Right lobe of liver (tissue), 6 donors: Measurements from ENCODE around the gene WDFY4. TPM values are rescaled to one million over a fixed set of nuclear protein-coding genes. Genes with fewer than 3 reads are reported as not detected.

Experiments used
- ATAC-seq, 4 donors: fragments of 200-7000 bp; cut with Tn5 transposase; one replicate each; pipeline ENCODE4 v1.9.1; 2020; ENCODE audit warnings: mild to moderate bottlenecking in 4 of 4, moderate library complexity in 4 of 4
- DNase-seq, 3 donors: peaks; one replicate each; pipeline ENCODE4 v3.0.0-alpha.2; 2020
- H3K27ac ChIP-seq, 3 donors: fragments of 200-600 bp; one replicate each; pipeline ENCODE4 v1.8.0; 2022
- H3K27me3 ChIP-seq, 2 donors: fragments of 200-600 bp; one replicate each; pipeline ENCODE4 v1.8.0; 2022
- H3K36me3 ChIP-seq, 4 donors: fragments of 200-600 bp; sonication (generic) in 1 of 4; one replicate each; pipeline versions ENCODE4 v1.5.1 to v1.8.0; 2017 to 2022; ENCODE audit warnings: control low read depth in 1 of 4
- H3K4me1 ChIP-seq, 4 donors: fragments of 200-600 bp; sonication (generic) in 1 of 4; one replicate each; pipeline versions ENCODE4 v1.5.1 to v1.8.0; 2017 to 2022; ENCODE audit warnings: control low read depth in 1 of 4
- H3K4me3 ChIP-seq, 3 donors: fragments of 200-600 bp; one replicate each; pipeline ENCODE4 v1.8.0; 2022
- H3K9me3 ChIP-seq, 4 donors: fragments of 200-600 bp; sonication (generic) in 1 of 4; one replicate each; pipeline versions ENCODE4 v1.5.1 to v1.8.0; 2017 to 2022; ENCODE audit warnings: control low read depth in 1 of 4
- CTCF ChIP-seq, 4 donors: fragments of 200-600 bp in 3 of 4; fragments of 450-650 bp in 1 of 4; IDR thresholded peaks; one replicate each; pipeline versions ENCODE4 v1.5.1 to v1.8.0; 2016 to 2022; ENCODE audit warnings: antibody characterized with exemption in 4 of 4, mild to moderate bottlenecking in 2 of 4
- POLR2A ChIP-seq: fragments of 450-650 bp; IDR thresholded peaks from one replicate; pipeline ENCODE4 v1.6.1; 2017; ENCODE audit warnings: antibody characterized with exemption, mild to moderate bottlenecking
- WGBS: methylation state at CpG from one replicate; pipeline ENCODE4 v1.1.6; 2018; ENCODE audit warnings: low coverage, low lambda C conversion rate; ENCODE audit not compliant: insufficient coverage; ENCODE audit errors: missing lambda C conversion rate; 5-methylcytosine and 5-hydroxymethylcytosine counted together
- intact Hi-C, 2 donors: fragments of 100-400 bp; cut with DNase I; formaldehyde crosslinking; loops; one replicate each; pipeline versions ENCODE4 v1.11.2 to v1.14.1; 2022
- total RNA-seq, 6 experiments: library from RNA; depleted of rRNA in 2 of 6; stranded (reverse); fragments of >200 nt in 2 of 6; fragmentation: NEBNext Ultra II Directional in 3 of 6; extraction: Animal tissue kit (Norgen Biotek cat#: 25700) in 3 of 6; gene quantifications; one replicate each; pipeline versions ENCODE4 v1.1.0 to v1.2.4, GENCODE V29; 2016 to 2023
- donor health status: DM: no; HTN: yes; CAD: no.
- donor health status: DM: no; HTN: no; CAD: no.
- donor health status: DM: no; HTN: no; CAD: no.
- donor health status: DM: no; HTN: yes; CAD: no.
- donor health status: DM: no; HTN: yes; CAD: no.

WDFY4 gene
- total RNA-seq, 6 experiments from 2014 or later, result 1.4 to 4.1 (median 1.9) TPM

DNA sequence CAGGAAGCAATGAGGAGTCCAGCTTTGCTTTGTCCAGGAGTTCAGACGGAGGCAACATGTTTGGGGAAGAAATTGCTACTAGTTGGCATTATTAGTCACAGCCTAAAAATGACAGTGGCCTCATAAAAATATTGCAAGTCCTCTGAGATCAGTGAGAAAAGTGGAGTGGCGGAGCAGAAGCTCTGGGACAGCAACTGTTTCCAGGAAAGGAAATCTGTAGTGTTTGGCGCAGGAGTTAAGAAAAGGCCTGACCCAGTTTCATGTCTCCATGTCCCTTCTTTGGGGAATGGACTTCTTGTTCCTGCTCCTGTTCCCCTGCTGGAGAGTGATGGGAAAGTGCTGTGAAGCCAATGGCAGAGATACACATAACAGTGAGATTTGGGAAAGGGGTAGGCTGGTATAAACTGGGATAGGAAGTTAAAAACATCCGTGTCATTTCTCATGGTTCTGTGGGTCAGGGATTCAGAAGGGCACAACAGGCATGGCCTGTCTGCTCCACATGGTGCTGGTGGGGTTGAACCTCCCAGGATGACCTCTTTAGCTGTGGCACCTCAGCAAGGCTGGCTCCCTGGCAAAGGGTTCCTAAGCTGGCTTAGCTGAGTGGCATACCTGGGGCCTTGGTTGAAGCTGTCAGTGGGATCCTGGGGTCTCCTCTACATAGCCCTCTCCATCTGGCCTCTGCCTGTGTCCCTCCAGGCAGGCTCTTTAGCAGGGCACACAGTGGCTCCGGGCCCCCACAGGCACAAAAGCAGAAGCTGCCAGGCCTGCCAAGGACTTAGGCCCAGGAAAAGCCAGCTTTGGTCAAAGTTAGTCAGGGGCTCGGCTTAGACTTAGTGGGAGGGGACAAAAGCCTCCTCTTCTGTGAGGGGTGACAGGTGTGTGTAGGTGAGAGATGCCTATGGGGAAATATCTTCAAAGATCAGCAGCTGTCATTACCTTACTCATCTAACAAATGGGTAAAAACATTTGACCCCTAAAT lies 77.7 kb downstream of the WDFY4 start:
- no peaks in the 10 kb centered on the region for H3K36me3 ChIP-seq
- H3K4me1 ChIP-seq, result no peaks in the 10 kb centered on the region
- TF ChIP-seq CTCF (IDR thresholded peaks at IDR 0.05), result no peak
- no peak for DNase-seq
- intact Hi-C loops, result no loop called here
- no peak overlapping the region for H3K4me3 ChIP-seq
- no peak overlapping the region for H3K27ac ChIP-seq
- no peak for ATAC-seq
- no peaks in the 10 kb centered on the region for H3K27me3 ChIP-seq
- 69% methylated on average over 4 of the region's 6 CpGs for WGBS
- no peaks in the 10 kb centered on the region for H3K9me3 ChIP-seq

DNA sequence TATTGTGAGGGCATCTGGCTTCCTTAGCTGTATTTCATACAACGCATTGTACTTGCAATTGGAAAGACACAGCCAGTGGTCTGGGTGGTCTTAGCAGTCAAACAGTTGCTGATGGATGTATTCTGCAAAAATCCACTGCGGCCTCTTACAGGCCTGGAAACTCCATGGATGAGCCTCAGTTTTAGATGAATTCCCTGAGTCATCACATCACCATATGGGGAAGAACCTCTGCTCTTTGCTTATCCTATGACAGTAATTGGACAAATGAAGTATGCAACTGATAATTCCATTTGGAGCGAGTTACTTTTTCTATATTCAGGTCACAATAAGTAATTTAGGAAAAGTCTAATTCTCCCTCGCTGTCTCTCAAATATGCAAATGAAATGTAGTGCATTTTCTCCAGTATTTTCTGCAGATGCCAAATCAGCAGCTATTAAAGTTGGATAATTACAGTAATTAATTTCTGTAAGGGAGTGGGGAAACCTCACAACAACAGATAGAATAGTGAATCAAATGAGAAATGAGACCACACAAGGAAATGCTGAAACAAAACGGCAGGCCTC lies 78.8 kb downstream of the WDFY4 start:
- Histone ChIP-seq H3K36me3 (no peaks in the 10 kb centered on the region), H3K4me3 (no peak overlapping the region), H3K27me3 (no peaks in the 10 kb centered on the region), H3K4me1 (no peaks in the 10 kb centered on the region), H3K27ac (no peak overlapping the region), H3K9me3 (no peaks in the 10 kb centered on the region)
- ATAC-seq (no peak), DNase-seq (no peak)
- intact Hi-C loops, result no loop called here
- WGBS, result 74% methylated on average over 5 of the region's 5 CpGs
- no peak for TF ChIP-seq CTCF (IDR thresholded peaks at IDR 0.05)
- TF ChIP-seq POLR2A, result no peak

DNA sequence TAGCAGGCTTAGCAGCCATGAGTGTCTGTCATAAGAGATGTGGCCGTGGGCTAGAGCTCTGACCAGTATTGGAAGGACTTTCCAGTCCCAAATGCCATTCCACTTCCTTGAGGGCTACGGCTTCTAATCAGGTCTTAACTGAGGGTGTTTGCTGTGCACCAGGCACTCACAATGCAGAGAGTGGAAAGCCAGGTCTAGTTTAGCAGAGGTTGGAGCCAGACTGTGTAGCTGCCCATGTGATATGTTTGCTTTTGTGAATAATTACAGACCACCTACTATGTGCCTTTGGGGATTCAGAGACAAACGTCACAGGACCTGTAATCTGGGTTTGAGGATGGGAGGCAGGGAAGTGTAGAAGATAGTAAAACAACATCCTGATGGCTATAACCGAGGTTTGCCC lies 79.8 kb downstream of the WDFY4 start:
- no peak for TF ChIP-seq CTCF (IDR thresholded peaks at IDR 0.05)
- no peak for TF ChIP-seq POLR2A
- H3K27me3 ChIP-seq, result no peaks in the 10 kb centered on the region
- no peak overlapping the region for H3K27ac ChIP-seq
- WGBS, result 62% methylated on average over 4 of the region's 4 CpGs
- intact Hi-C loops, result no loop called here
- H3K36me3 ChIP-seq, result no peaks in the 10 kb centered on the region
- no peak overlapping the region for H3K4me3 ChIP-seq
- H3K9me3 ChIP-seq, result no peaks in the 10 kb centered on the region
- DNase-seq (no peak), ATAC-seq (no peak)
- H3K4me1 ChIP-seq, result no peaks in the 10 kb centered on the region

- 25% methylated on average over 1 of the region's 1 CpG for WGBS
- DNase-seq (no peak), ATAC-seq (no peak)
- TF ChIP-seq POLR2A (no peak), CTCF (IDR thresholded peaks at IDR 0.05) (no peak)
- Histone ChIP-seq H3K36me3 (no peaks in the 10 kb centered on the region), H3K4me1 (no peaks in the 10 kb centered on the region), H3K27ac (no peak overlapping the region), H3K9me3 (no peaks in the 10 kb centered on the region), H3K27me3 (no peaks in the 10 kb centered on the region), H3K4me3 (no peak overlapping the region)
- intact Hi-C loops, result no loop called here
Observed at GRCh38 chr10:48765039-48765438, 80.4 kb downstream of the WDFY4 start.
